GM12892 (cell line): ENCODE results near the gene HMGCS2.

ENCODE experiments used
- POLR2A ChIP-seq: IDR thresholded peaks from 2 replicates; pipeline ENCODE4 v1.6.1; 2011; ENCODE audit warnings: low read depth, low read length, control low read depth
- POLR2AphosphoS5 ChIP-seq: IDR thresholded peaks from 2 replicates; pipeline ENCODE4 v1.6.1; 2011; ENCODE audit warnings: low read depth, low read length, control low read depth

GRCh38 chr1:119737040-119737682 is 31.5 kb downstream of the HMGCS2 start:
- TF ChIP-seq POLR2A (no peak), POLR2AphosphoS5 (no peak)
